HepG2 (cell line): Measurements from ENCODE around the gene PLXNB2. TPM values are rescaled to one million over a fixed set of nuclear protein-coding genes. Genes with fewer than 3 reads are reported as not detected.

Source experiments
- BHLHE40 ChIP-seq: IDR thresholded peaks from 2 replicates; pipeline ENCODE4 v1.6.1; 2011; ENCODE audit warnings: low read length, improper control_type of control experiment
- BORCS8-MEF2B ChIP-seq: sonication (generic); formaldehyde crosslinking; IDR thresholded peaks from 2 replicates; pipeline ENCODE4 v1.8.0; 2022; ENCODE audit warnings: mild to moderate bottlenecking, missing genetic modification reagents
- CCAR2 ChIP-seq: fragments of 200-400 bp; formaldehyde crosslinking; optimal IDR thresholded peaks from 2 replicates; pipeline ENCODE3; 2018; ENCODE audit warnings: low read depth, mild to moderate bottlenecking, low read length, moderate library complexity
- CHD4 ChIP-seq: fragments of 200-600 bp; sonication (generic); IDR thresholded peaks from 2 replicates; pipeline ENCODE4 v1.7.0; 2017; ENCODE audit warnings: mild to moderate bottlenecking, low read length, borderline replicate concordance
- IRF9 ChIP-seq: sonication (generic); formaldehyde crosslinking; IDR thresholded peaks from 2 replicates; pipeline ENCODE4 v1.8.0; 2022; ENCODE audit warnings: missing genetic modification reagents, mild to moderate bottlenecking, borderline replicate concordance
- ISX ChIP-seq: sonication (generic); formaldehyde crosslinking; conservative IDR thresholded peaks from 2 replicates; pipeline ENCODE4 v1.5.0; 2020; ENCODE audit warnings: missing genetic modification reagents
- KLF13 ChIP-seq: sonication (generic); formaldehyde crosslinking; IDR thresholded peaks from 2 replicates; pipeline ENCODE4 v1.4.0; 2020; ENCODE audit warnings: mild to moderate bottlenecking, missing genetic modification reagents
- KMT2B ChIP-seq: IDR thresholded peaks from 2 replicates; pipeline ENCODE4 v1.6.1; 2016; ENCODE audit warnings: missing genetic modification reagents, missing compliant biosample characterization
- MED13 ChIP-seq: sonication (generic); formaldehyde crosslinking; IDR thresholded peaks from 2 replicates; pipeline ENCODE4 v1.5.0; 2020; ENCODE audit warnings: missing genetic modification reagents
- MXI1 ChIP-seq: IDR thresholded peaks from 3 replicates; pipeline ENCODE4 v1.6.1; 2012; ENCODE audit warnings: low read depth, low read length, inconsistent platforms, borderline replicate concordance
- PREB ChIP-seq: sonication (generic); formaldehyde crosslinking; IDR thresholded peaks from 2 replicates; pipeline ENCODE4 v1.4.0; 2020; ENCODE audit warnings: missing genetic modification reagents
- SETDB1 ChIP-seq: sonication (generic); formaldehyde crosslinking; IDR thresholded peaks from 2 replicates; pipeline ENCODE4 v1.5.1; 2020; ENCODE audit warnings: missing genetic modification reagents, mild to moderate bottlenecking, borderline replicate concordance
- SNAPC5 ChIP-seq: sonication (generic); formaldehyde crosslinking; IDR thresholded peaks from 2 replicates; pipeline ENCODE4 v1.8.1; 2023; ENCODE audit warnings: mild to moderate bottlenecking, missing genetic modification reagents, borderline replicate concordance
- TBX2 ChIP-seq: sonication (generic); formaldehyde crosslinking; IDR thresholded peaks from 2 replicates; pipeline ENCODE4 v1.5.0; 2020; ENCODE audit warnings: missing genetic modification reagents, mild to moderate bottlenecking, borderline replicate concordance
- TERF1 ChIP-seq: sonication (generic); formaldehyde crosslinking; IDR thresholded peaks from 2 replicates; pipeline ENCODE4 v1.8.0; 2022; ENCODE audit warnings: mild to moderate bottlenecking, missing genetic modification reagents, moderate library complexity
- XRCC5 ChIP-seq: fragments of 200-400 bp; formaldehyde crosslinking; optimal IDR thresholded peaks from 2 replicates; pipeline ENCODE3; 2017; ENCODE audit warnings: mild to moderate bottlenecking, low read length
- ZFP62 ChIP-seq: sonication (generic); formaldehyde crosslinking; IDR thresholded peaks from 2 replicates; pipeline ENCODE4 v1.4.0; 2020; ENCODE audit warnings: missing genetic modification reagents
- ZNF317 ChIP-seq: sonication (generic); formaldehyde crosslinking; IDR thresholded peaks from 2 replicates; pipeline ENCODE4 v1.5.0; 2020; ENCODE audit warnings: mild to moderate bottlenecking, missing genetic modification reagents
- ZNF441 ChIP-seq: sonication (generic); formaldehyde crosslinking; IDR thresholded peaks from 2 replicates; pipeline ENCODE4 v1.7.0; 2021; ENCODE audit warnings: missing genetic modification reagents, borderline replicate concordance
- ZNF639 ChIP-seq: conservative IDR thresholded peaks from 2 replicates; pipeline ENCODE4 v1.6.1; 2018; ENCODE audit warnings: missing genetic modification reagents
- ZNF644 ChIP-seq: IDR thresholded peaks from 2 replicates; pipeline ENCODE4 v1.6.1; 2016; ENCODE audit warnings: low read depth
- ZSCAN21 ChIP-seq: sonication (generic); formaldehyde crosslinking; IDR thresholded peaks from 2 replicates; pipeline ENCODE4 v1.8.0; 2022; ENCODE audit warnings: mild to moderate bottlenecking, missing genetic modification reagents, moderate library complexity, borderline replicate concordance
- polyA plus RNA-seq, 8 experiments: library from polyadenylated mRNA; depleted of rRNA in 3 of 8; stranded (reverse) in 7 of 8; unstranded in 1 of 8; fragments of >200 nt; fragmentation: Illumina TruSeq in 4 of 8; extraction: Trizol in 4 of 8; gene quantifications; 2 replicates each; pipeline versions ENCODE4 v1.2.1 to v1.2.3, GENCODE V29; 2011 to 2016; ENCODE audit warnings: low read depth in 4 of 8, missing spikeins in 1 of 8, mixed read lengths in 1 of 8; ENCODE audit not compliant: insufficient read depth in 1 of 8
- total RNA-seq, 5 experiments: library from RNA; depleted of rRNA; stranded (reverse); fragments of >200 nt; fragmentation: Illumina TruSeq; extraction: Trizol; gene quantifications; 2 replicates each; pipeline ENCODE4 v1.2.3, GENCODE V29; 2016; ENCODE audit warnings: low read depth in 1 of 5

Gene PLXNB2
- total and polyA plus RNA-seq, 2 of the 13 experiments (the other 11 are each of a cell fraction or from before 2014, with no cell fraction given): 32.6 to 68.9 TPM

GRCh38 chr22:50260801-50261614, 46.4 kb downstream of the PLXNB2 start (continued):
- TF ChIP-seq BORCS8-MEF2B: 0 out of 2 replicates have a peak, but pooled peaks have one; percentile 38
- TF ChIP-seq XRCC5: no peak
- no peak for TF ChIP-seq SETDB1 (CRISPR knock-in tag)
- TF ChIP-seq ISX (CRISPR knock-in tag): 0 out of 2 replicates have a peak, but pooled peaks have one; percentile 48
- peak; percentile 46; the same call in 1 of the 2 replicates for TF ChIP-seq KMT2B (CRISPR knock-in tag)
- TF ChIP-seq PREB: no peak
- no peak for TF ChIP-seq CHD4
- 0 out of 2 replicates have a peak, but pooled peaks have one; percentile 60 for TF ChIP-seq ZNF441
- TF ChIP-seq ZFP62 (CRISPR knock-in tag): no peak
- TF ChIP-seq CCAR2: no peak
- TF ChIP-seq MXI1: 0 out of 3 replicates have a peak, but pooled peaks have one; percentile 1
- no peak for TF ChIP-seq ZNF317 (CRISPR knock-in tag)
- TF ChIP-seq MED13 (CRISPR knock-in tag): no peak
- 0 out of 2 replicates have a peak, but pooled peaks have one; percentile 42 for TF ChIP-seq ZNF639
- no peak for TF ChIP-seq TERF1
- no peak; the same call in 1 of the 2 replicates for TF ChIP-seq TBX2 (CRISPR knock-in tag)
- peak; percentile 23; the same call in 1 of the 2 replicates for TF ChIP-seq IRF9 (CRISPR knock-in tag)
- TF ChIP-seq ZNF644: no peak
- no peak for TF ChIP-seq SNAPC5 (CRISPR knock-in tag)
- no peak; the same call in 1 of the 2 replicates for TF ChIP-seq ZSCAN21 (CRISPR knock-in tag)
- TF ChIP-seq BHLHE40: 0 out of 2 replicates have a peak, but pooled peaks have one; percentile 17
- 0 out of 2 replicates have a peak, but pooled peaks have one; percentile 39 for TF ChIP-seq KLF13
